ENCODE results near the gene APOO. TPM values are rescaled to one million over a fixed set of nuclear protein-coding genes. Genes with fewer than 3 reads are reported as not detected.

APOO gene
- total and polyA plus RNA-seq, 4 donors, result 5.4 to 18.0 (median 8.8) TPM

GRCh38 chrX:23783589-23784469, 123.9 kb downstream of the APOO start:
- Histone ChIP-seq H3K27me3 (ENCODE audit: control insufficient read depth in 4 of 4, insufficient read depth in 4 of 4, low read length in 3 of 4) (no peaks in the 10 kb centered on the region), H3K9me3 (ENCODE audit: control insufficient read depth in 4 of 4, low read length in 3 of 4) (no peaks in the 10 kb centered on the region), H3K27ac (ENCODE audit: low read depth in 1 of 2, low read length in 2 of 2) (peak overlapping the region; percentile 84 to 91), H3K36me3 (ENCODE audit: control insufficient read depth in 4 of 4, insufficient read depth in 3 of 4, low read depth in 1 of 4, low read length in 3 of 4) (peaks cover 2 to 9% (median 4%) of the 10 kb centered on the region in 4 donors), H3K4me3 (ENCODE audit: low read depth in 1 of 3, low read length in 3 of 3) (peak overlapping the region; percentile 48 to 93 (median 87)), H3K9ac (ENCODE audit: low read depth in 1 of 2, low read length in 2 of 2) (peak overlapping the region; percentile 86 to 93), H3K4me1 (ENCODE audit: control insufficient read depth in 4 of 4, insufficient read depth in 4 of 4, low read length in 3 of 4) (peaks cover 0 to 9% (median 3%) of the 10 kb centered on the region in 4 donors)
- TF ChIP-seq ATF3 (IDR thresholded peaks at IDR 0.05), result no peak
- TF ChIP-seq CTCF (IDR thresholded peaks at IDR 0.05; ENCODE audit: low read depth, low read length, missing input control), result no peak
- no peak for TF ChIP-seq SP1 (IDR thresholded peaks at IDR 0.05)
- TF ChIP-seq RAD21 (IDR thresholded peaks at IDR 0.05), result no peak
- no peak for TF ChIP-seq HNF4A (conservative IDR thresholded peaks at IDR 0.05)
- no peak for TF ChIP-seq TAF1 (conservative IDR thresholded peaks at IDR 0.05)
- no peak for TF ChIP-seq YY1 (IDR thresholded peaks at IDR 0.05)
- no peak for TF ChIP-seq RXRA (IDR thresholded peaks at IDR 0.05)
- no peak for TF ChIP-seq EGR1 (IDR thresholded peaks at IDR 0.05; ENCODE audit: low read depth in 2 of 2)
- no peak for TF ChIP-seq ZBTB33 (IDR thresholded peaks at IDR 0.05)
- whole genome bisulfite sequencing, result 5% methylated on average over 21 of the region's 21 CpGs
- DNase-seq (ENCODE audit: low spot score), result peak; percentile 39

Other genes with a start within 250 kb of the APOO start
- gene PRDX4, start 240.4 kb downstream of the APOO start, total RNA-seq, result 100 to 1,000 TPM; 183 to 355 TPM
- 100 to 1,000 TPM; 470 to 480 TPM for gene PRDX4, start 240.4 kb downstream of the APOO start, polyA plus RNA-seq
- gene ACOT9, start 164.7 kb downstream of the APOO start, total RNA-seq, result 10 to 100 TPM; 10.2 to 16.3 TPM
- 10 to 100 TPM in 1 of 2 donors, 1 to 10 TPM in 1; 9.3 to 13.0 TPM for gene ACOT9, start 164.7 kb downstream of the APOO start, polyA plus RNA-seq
- 100 to 1,000 TPM; 105 to 388 TPM for gene SAT1, start 124.8 kb downstream of the APOO start, total RNA-seq
- gene SAT1, start 124.8 kb downstream of the APOO start, polyA plus RNA-seq, result 100 to 1,000 TPM; 204 to 780 TPM
- gene CXorf58, start 68 bp upstream of the APOO start, total RNA-seq, result under 1 TPM; 0.05 to 0.17 TPM
- not detected for gene CXorf58, start 68 bp upstream of the APOO start, polyA plus RNA-seq
- 10 to 100 TPM; 10.1 to 10.6 TPM for gene KLHL15, start 119.2 kb upstream of the APOO start, total RNA-seq
- 1 to 10 TPM; 1.4 to 2.0 TPM for gene KLHL15, start 119.2 kb upstream of the APOO start, polyA plus RNA-seq
- gene EIF2S3, start 147.0 kb upstream of the APOO start, total RNA-seq, result 10 to 100 TPM; 62.5 to 98.0 TPM
- 10 to 100 TPM; 24.9 to 32.4 TPM for gene EIF2S3, start 147.0 kb upstream of the APOO start, polyA plus RNA-seq
- gene ZFX, start 241.8 kb upstream of the APOO start, total RNA-seq, result 10 to 100 TPM; 28.2 to 50.0 TPM
- gene ZFX, start 241.8 kb upstream of the APOO start, polyA plus RNA-seq, result 1 to 10 TPM; 3.8 to 9.7 TPM